GM23338 (cell line): ENCODE data around the gene TUFT1. TPM values are rescaled to one million over a fixed set of nuclear protein-coding genes. Genes with fewer than 3 reads are reported as not detected.

Experiments used
- ATAC-seq: fragments of 200-7000 bp; cut with Tn5 transposase; 3 replicates; pipeline ENCODE4 v1.9.1; 2020
- DNase-seq: peaks from one replicate; pipeline ENCODE4 v3.0.0-alpha.2; 2015; ENCODE audit warnings: low spot score
- H2AFZ ChIP-seq: fragments of 200-600 bp; sonication (generic); 2 replicates; pipeline ENCODE4 v1.8.0; 2016; ENCODE audit warnings: antibody characterized with exemption, mild to moderate bottlenecking, moderate library complexity
- H3F3A ChIP-seq: fragments of 200-600 bp; sonication (generic); replicated peaks from 2 replicates; pipeline ENCODE4 v1.8.0; 2017; ENCODE audit warnings: antibody characterized with exemption, mixed run types, low read depth
- H3K27ac ChIP-seq: fragments of 200-600 bp; sonication (generic); 2 replicates; pipeline ENCODE4 v1.6.1; 2016; ENCODE audit warnings: low read depth
- H3K27me3 ChIP-seq: fragments of 200-600 bp; sonication (generic); 2 replicates; pipeline ENCODE4 v1.8.0; 2016; ENCODE audit warnings: mild to moderate bottlenecking, mixed run types, moderate library complexity; ENCODE audit not compliant: insufficient read depth
- H3K36me3 ChIP-seq: fragments of 200-600 bp; sonication (generic); 2 replicates; pipeline ENCODE4 v1.8.0; 2016; ENCODE audit warnings: mild to moderate bottlenecking; ENCODE audit not compliant: insufficient read depth
- H3K4me1 ChIP-seq: fragments of 200-600 bp; sonication (generic); 2 replicates; pipeline ENCODE4 v1.8.0; 2016; ENCODE audit warnings: mild to moderate bottlenecking, moderate library complexity; ENCODE audit not compliant: insufficient read depth
- H3K4me2 ChIP-seq: fragments of 200-600 bp; sonication (generic); 2 replicates; pipeline ENCODE4 v1.7.1; 2017; ENCODE audit warnings: mixed run types
- H3K4me3 ChIP-seq: fragments of 200-600 bp; sonication (generic); 2 replicates; pipeline ENCODE4 v1.6.1; 2016; ENCODE audit warnings: mixed run types
- H3K79me2 ChIP-seq: fragments of 200-600 bp; sonication (generic); replicated peaks from 2 replicates; pipeline ENCODE4 v1.8.0; 2017; ENCODE audit warnings: mild to moderate bottlenecking; ENCODE audit not compliant: insufficient read depth
- H3K9me2 ChIP-seq: fragments of 200-600 bp; sonication (generic); 2 replicates; pipeline ENCODE4 v1.8.0; 2017; ENCODE audit not compliant: insufficient read depth
- H4K20me1 ChIP-seq: fragments of 200-600 bp; sonication (generic); replicated peaks from 2 replicates; pipeline ENCODE4 v1.8.0; 2017; ENCODE audit warnings: mild to moderate bottlenecking; ENCODE audit not compliant: insufficient read depth
- H3K27ac Mint-ChIP-seq: 2 replicates; pipeline ENCODE4 v1.8.0; 2020; ENCODE audit warnings: inconsistent platforms, mild to moderate bottlenecking, moderate library complexity, mixed read lengths
- H3K27me3 Mint-ChIP-seq: 3 replicates; pipeline ENCODE4 v1.8.0; 2022; ENCODE audit warnings: low read depth, mild to moderate bottlenecking, moderate library complexity, mixed read lengths, inconsistent platforms; ENCODE audit not compliant: insufficient read depth, poor library complexity
- H3K36me3 Mint-ChIP-seq: 3 replicates; pipeline ENCODE4 v1.8.0; 2021; ENCODE audit warnings: low read depth, mild to moderate bottlenecking, inconsistent platforms, moderate library complexity, mixed read lengths
- H3K4me1 Mint-ChIP-seq: 3 replicates; pipeline ENCODE4 v1.8.0; 2020; ENCODE audit warnings: mild to moderate bottlenecking, inconsistent platforms, mixed read lengths
- H3K4me3 Mint-ChIP-seq: 3 replicates; pipeline ENCODE4 v1.8.0; 2021; ENCODE audit warnings: moderate library complexity, mild to moderate bottlenecking, inconsistent platforms, mixed read lengths
- H3K9me3 Mint-ChIP-seq: 3 replicates; pipeline ENCODE4 v1.8.0; 2020; ENCODE audit warnings: moderate library complexity, mild to moderate bottlenecking, inconsistent platforms, mixed read lengths
- CREB1 ChIP-seq: fragments of 250-450 bp; sonication (Bioruptor Pico); IDR thresholded peaks from 2 replicates; pipeline ENCODE4 v1.5.0; 2020; ENCODE audit warnings: low read depth, mild to moderate bottlenecking, moderate library complexity
- EZH2 ChIP-seq: fragments of 200-600 bp; sonication (generic); IDR thresholded peaks from one replicate; pipeline ENCODE4 v1.8.0; 2017; ENCODE audit warnings: antibody characterized with exemption, mild to moderate bottlenecking, low read depth; ENCODE audit not compliant: unreplicated experiment
- EZH2phosphoT487 ChIP-seq: fragments of 200-600 bp; sonication (generic); IDR thresholded peaks from one replicate; pipeline ENCODE4 v1.8.1; 2018; ENCODE audit warnings: antibody characterized with exemption; ENCODE audit not compliant: unreplicated experiment
- JUNB ChIP-seq: IDR thresholded peaks from one replicate; pipeline ENCODE4 v1.6.1; 2016; ENCODE audit warnings: antibody characterized with exemption; ENCODE audit not compliant: unreplicated experiment
- NANOG ChIP-seq: IDR thresholded peaks from 2 replicates; pipeline ENCODE4 v1.6.1; 2016; ENCODE audit warnings: antibody characterized with exemption, borderline replicate concordance
- POLR2AphosphoS5 ChIP-seq: IDR thresholded peaks from 2 replicates; pipeline ENCODE4 v1.6.1; 2016; ENCODE audit warnings: antibody characterized with exemption, low read depth
- STAT1 ChIP-seq: IDR thresholded peaks from one replicate; pipeline ENCODE4 v1.6.1; 2016; ENCODE audit warnings: antibody characterized with exemption; ENCODE audit not compliant: unreplicated experiment
- ZNF114 ChIP-seq: fragments of 250-450 bp; sonication (Bioruptor Pico); IDR thresholded peaks from 2 replicates; pipeline ENCODE4 v1.5.0; 2020; ENCODE audit warnings: mild to moderate bottlenecking, moderate library complexity
- ZNF331 ChIP-seq: fragments of 250-450 bp; sonication (Bioruptor Pico); IDR thresholded peaks from 2 replicates; pipeline ENCODE4 v1.5.0; 2020; ENCODE audit warnings: low read depth, mild to moderate bottlenecking, moderate library complexity
- polyA plus RNA-seq: library from polyadenylated mRNA; unstranded; fragments of >200 nt; fragmentation: Nextera tagmentation; extraction: Ambion mirVana; gene quantifications from 2 replicates; pipeline ENCODE4 v1.2.1, GENCODE V29; 2016
- total RNA-seq: library from RNA; depleted of rRNA; stranded (reverse); fragments of >200 nt; shearing (Covaris generic); gene quantifications from 2 replicates; pipeline ENCODE4 v1.2.3, GENCODE V29; 2014
- TF ChIP-seq, protein P1 (sequence below): IDR thresholded peaks from one replicate; pipeline ENCODE4 v1.6.1; 2018; ENCODE audit warnings: antibody characterized with exemption; ENCODE audit not compliant: unreplicated experiment
- TF ChIP-seq, protein P2 (sequence below): IDR thresholded peaks from 2 replicates; pipeline ENCODE4 v1.6.1; 2016; ENCODE audit warnings: antibody characterized with exemption
- TF ChIP-seq, protein P3 (sequence below): fragments of 250-450 bp; sonication (Bioruptor Pico); IDR thresholded peaks from 2 replicates; pipeline ENCODE4 v1.5.0; 2020; ENCODE audit warnings: mild to moderate bottlenecking, moderate library complexity

TUFT1 gene
- total and polyA plus RNA-seq, 2 experiments from 2014 or later: 6.0 to 11.9 TPM

DNA sequence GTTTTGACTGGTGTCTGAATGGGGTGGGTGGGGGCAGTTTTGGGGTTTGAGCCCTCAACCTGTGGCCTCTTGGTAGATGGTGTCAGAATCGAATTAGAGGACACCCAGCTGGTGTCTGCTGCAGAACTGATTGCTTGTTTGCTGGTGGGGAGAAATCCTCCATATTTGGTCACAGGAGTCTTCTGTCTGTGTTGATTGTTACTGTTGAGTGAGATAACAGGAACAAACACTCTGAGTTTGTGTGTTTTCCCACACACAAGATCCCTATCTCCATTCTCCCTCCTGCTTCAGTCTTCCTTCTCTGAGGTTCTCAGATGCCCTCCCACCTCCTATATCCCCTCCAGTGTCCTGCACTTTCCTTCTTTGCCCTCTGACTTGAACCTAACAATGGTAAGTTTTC lies 48.0 kb upstream of the TUFT1 start:
- Mint-ChIP-seq H3K4me1 (peaks cover 4% of the 10 kb centered on the region; the same call in 1 of the 3 replicates), H3K27ac (no peak overlapping the region), H3K9me3 (no peaks in the 10 kb centered on the region), H3K4me3 (no peak overlapping the region), H3K36me3 (no peaks in the 10 kb centered on the region), H3K27me3 (peaks cover 8% of the 10 kb centered on the region)
- Histone ChIP-seq H3K4me2 (no peak overlapping the region), H3K27ac (no peak overlapping the region), H3K4me1 (no peaks in the 10 kb centered on the region; the same call in 1 of the 2 replicates), H4K20me1 (no peaks in the 10 kb centered on the region), H3K27me3 (no peaks in the 10 kb centered on the region), H2AFZ (peak overlapping the region; percentile 63; the same call in 1 of the 2 replicates), H3K36me3 (no peaks in the 10 kb centered on the region), H3K79me2 (no peaks in the 10 kb centered on the region), H3K4me3 (no peak overlapping the region), H3F3A (no peaks in the 10 kb centered on the region), H3K9me2 (no peaks in the 10 kb centered on the region)
- TF ChIP-seq, protein P1, sequence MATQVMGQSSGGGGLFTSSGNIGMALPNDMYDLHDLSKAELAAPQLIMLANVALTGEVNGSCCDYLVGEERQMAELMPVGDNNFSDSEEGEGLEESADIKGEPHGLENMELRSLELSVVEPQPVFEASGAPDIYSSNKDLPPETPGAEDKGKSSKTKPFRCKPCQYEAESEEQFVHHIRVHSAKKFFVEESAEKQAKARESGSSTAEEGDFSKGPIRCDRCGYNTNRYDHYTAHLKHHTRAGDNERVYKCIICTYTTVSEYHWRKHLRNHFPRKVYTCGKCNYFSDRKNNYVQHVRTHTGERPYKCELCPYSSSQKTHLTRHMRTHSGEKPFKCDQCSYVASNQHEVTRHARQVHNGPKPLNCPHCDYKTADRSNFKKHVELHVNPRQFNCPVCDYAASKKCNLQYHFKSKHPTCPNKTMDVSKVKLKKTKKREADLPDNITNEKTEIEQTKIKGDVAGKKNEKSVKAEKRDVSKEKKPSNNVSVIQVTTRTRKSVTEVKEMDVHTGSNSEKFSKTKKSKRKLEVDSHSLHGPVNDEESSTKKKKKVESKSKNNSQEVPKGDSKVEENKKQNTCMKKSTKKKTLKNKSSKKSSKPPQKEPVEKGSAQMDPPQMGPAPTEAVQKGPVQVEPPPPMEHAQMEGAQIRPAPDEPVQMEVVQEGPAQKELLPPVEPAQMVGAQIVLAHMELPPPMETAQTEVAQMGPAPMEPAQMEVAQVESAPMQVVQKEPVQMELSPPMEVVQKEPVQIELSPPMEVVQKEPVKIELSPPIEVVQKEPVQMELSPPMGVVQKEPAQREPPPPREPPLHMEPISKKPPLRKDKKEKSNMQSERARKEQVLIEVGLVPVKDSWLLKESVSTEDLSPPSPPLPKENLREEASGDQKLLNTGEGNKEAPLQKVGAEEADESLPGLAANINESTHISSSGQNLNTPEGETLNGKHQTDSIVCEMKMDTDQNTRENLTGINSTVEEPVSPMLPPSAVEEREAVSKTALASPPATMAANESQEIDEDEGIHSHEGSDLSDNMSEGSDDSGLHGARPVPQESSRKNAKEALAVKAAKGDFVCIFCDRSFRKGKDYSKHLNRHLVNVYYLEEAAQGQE: no peak
- TF ChIP-seq JUNB: no peak
- TF ChIP-seq ZNF114 (CRISPR knock-in tag): no peak
- no peak for TF ChIP-seq NANOG
- no peak for TF ChIP-seq EZH2phosphoT487
- TF ChIP-seq POLR2AphosphoS5: no peak
- no peak for TF ChIP-seq ZNF331
- TF ChIP-seq STAT1: no peak
- TF ChIP-seq, protein P2, sequence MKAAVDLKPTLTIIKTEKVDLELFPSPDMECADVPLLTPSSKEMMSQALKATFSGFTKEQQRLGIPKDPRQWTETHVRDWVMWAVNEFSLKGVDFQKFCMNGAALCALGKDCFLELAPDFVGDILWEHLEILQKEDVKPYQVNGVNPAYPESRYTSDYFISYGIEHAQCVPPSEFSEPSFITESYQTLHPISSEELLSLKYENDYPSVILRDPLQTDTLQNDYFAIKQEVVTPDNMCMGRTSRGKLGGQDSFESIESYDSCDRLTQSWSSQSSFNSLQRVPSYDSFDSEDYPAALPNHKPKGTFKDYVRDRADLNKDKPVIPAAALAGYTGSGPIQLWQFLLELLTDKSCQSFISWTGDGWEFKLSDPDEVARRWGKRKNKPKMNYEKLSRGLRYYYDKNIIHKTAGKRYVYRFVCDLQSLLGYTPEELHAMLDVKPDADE: no peak
- TF ChIP-seq EZH2: no peak
- no peak for TF ChIP-seq CREB1
- TF ChIP-seq, protein P3, sequence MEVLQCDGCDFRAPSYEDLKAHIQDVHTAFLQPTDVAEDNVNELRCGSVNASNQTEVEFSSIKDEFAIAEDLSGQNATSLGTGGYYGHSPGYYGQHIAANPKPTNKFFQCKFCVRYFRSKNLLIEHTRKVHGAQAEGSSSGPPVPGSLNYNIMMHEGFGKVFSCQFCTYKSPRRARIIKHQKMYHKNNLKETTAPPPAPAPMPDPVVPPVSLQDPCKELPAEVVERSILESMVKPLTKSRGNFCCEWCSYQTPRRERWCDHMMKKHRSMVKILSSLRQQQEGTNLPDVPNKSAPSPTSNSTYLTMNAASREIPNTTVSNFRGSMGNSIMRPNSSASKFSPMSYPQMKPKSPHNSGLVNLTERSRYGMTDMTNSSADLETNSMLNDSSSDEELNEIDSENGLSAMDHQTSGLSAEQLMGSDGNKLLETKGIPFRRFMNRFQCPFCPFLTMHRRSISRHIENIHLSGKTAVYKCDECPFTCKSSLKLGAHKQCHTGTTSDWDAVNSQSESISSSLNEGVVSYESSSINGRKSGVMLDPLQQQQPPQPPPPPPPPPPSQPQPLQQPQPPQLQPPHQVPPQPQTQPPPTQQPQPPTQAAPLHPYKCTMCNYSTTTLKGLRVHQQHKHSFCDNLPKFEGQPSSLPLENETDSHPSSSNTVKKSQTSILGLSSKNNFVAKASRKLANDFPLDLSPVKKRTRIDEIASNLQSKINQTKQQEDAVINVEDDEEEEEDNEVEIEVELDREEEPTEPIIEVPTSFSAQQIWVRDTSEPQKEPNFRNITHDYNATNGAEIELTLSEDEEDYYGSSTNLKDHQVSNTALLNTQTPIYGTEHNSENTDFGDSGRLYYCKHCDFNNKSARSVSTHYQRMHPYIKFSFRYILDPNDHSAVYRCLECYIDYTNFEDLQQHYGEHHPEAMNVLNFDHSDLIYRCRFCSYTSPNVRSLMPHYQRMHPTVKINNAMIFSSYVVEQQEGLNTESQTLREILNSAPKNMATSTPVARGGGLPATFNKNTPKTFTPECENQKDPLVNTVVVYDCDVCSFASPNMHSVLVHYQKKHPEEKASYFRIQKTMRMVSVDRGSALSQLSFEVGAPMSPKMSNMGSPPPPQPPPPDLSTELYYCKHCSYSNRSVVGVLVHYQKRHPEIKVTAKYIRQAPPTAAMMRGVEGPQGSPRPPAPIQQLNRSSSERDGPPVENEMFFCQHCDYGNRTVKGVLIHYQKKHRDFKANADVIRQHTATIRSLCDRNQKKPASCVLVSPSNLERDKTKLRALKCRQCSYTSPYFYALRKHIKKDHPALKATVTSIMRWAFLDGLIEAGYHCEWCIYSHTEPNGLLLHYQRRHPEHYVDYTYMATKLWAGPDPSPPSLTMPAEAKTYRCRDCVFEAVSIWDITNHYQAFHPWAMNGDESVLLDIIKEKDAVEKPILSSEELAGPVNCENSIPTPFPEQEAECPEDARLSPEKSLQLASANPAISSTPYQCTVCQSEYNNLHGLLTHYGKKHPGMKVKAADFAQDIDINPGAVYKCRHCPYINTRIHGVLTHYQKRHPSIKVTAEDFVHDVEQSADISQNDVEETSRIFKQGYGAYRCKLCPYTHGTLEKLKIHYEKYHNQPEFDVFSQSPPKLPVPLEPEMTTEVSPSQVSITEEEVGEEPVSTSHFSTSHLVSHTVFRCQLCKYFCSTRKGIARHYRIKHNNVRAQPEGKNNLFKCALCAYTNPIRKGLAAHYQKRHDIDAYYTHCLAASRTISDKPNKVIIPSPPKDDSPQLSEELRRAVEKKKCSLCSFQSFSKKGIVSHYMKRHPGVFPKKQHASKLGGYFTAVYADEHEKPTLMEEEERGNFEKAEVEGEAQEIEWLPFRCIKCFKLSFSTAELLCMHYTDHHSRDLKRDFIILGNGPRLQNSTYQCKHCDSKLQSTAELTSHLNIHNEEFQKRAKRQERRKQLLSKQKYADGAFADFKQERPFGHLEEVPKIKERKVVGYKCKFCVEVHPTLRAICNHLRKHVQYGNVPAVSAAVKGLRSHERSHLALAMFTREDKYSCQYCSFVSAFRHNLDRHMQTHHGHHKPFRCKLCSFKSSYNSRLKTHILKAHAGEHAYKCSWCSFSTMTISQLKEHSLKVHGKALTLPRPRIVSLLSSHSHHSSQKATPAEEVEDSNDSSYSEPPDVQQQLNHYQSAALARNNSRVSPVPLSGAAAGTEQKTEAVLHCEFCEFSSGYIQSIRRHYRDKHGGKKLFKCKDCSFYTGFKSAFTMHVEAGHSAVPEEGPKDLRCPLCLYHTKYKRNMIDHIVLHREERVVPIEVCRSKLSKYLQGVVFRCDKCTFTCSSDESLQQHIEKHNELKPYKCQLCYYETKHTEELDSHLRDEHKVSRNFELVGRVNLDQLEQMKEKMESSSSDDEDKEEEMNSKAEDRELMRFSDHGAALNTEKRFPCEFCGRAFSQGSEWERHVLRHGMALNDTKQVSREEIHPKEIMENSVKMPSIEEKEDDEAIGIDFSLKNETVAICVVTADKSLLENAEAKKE (CRISPR knock-in tag): no peak
- DNase-seq (no peak), ATAC-seq (no peak)
